Measurements from ENCODE around the gene VAT1L. TPM values are rescaled to one million over a fixed set of nuclear protein-coding genes. Genes with fewer than 3 reads are reported as not detected.

The VAT1L gene
- polyA plus RNA-seq, 1 of the 3 experiments (the other 2 are of a cell fraction): 52.5 TPM

GRCh38 chr16:77758508-77758907, 29.9 kb upstream of the VAT1L start:
- Histone ChIP-seq H3K9ac (no peak overlapping the region), H3K79me2 (ENCODE audit: insufficient read depth) (no peaks in the 10 kb centered on the region), H3F3A (replicated peaks; ENCODE audit: insufficient read depth) (no peaks in the 10 kb centered on the region), H3K4me3 (ENCODE audit: low read depth in 2 of 2, low read length in 1 of 2) (no peak overlapping the region), H4K20me1 (ENCODE audit: insufficient read depth) (no peaks in the 10 kb centered on the region), H3K9me2 (no peaks in the 10 kb centered on the region), H3K27ac (ENCODE audit: low read depth in 2 of 2, low read length in 1 of 2) (no peak overlapping the region), H3K4me2 (no peak overlapping the region), H3K4me1 (ENCODE audit: control insufficient read depth in 1 of 2, insufficient read depth in 2 of 2, low read depth in 1 of 2, low read length in 1 of 2) (peaks cover 0 to 3% of the 10 kb centered on the region in 2 experiments; a peak in 1 of 4 replicates), H3K9me3 (no peaks in the 10 kb centered on the region), H3K36me3 (replicated peaks in 1 of 2; ENCODE audit: control insufficient read depth in 1 of 2, insufficient read depth in 2 of 2, low read length in 1 of 2) (no peaks in the 10 kb centered on the region), H2AFZ (ENCODE audit: low read depth) (no peak overlapping the region), H3K27me3 (ENCODE audit: insufficient read depth) (no peaks in the 10 kb centered on the region)
- TF ChIP-seq PBX3 (IDR thresholded peaks at IDR 0.05) (no peak), MAX (IDR thresholded peaks at IDR 0.05; ENCODE audit: low read depth) (no peak), REST (IDR thresholded peaks at IDR 0.05; ENCODE audit: low read depth, low read length) (no peak), YY1 (IDR thresholded peaks at IDR 0.05; ENCODE audit: low read depth) (no peak), SIN3A (IDR thresholded peaks at IDR 0.05; ENCODE audit: borderline replicate concordance, low read depth, low read length) (no peak), CTCF (IDR thresholded peaks at IDR 0.05) (no peak), ZBTB33 (IDR thresholded peaks at IDR 0.05; ENCODE audit: borderline replicate concordance, low read depth) (no peak), MXI1 (IDR thresholded peaks at IDR 0.05; ENCODE audit: low read depth, low read length) (no peak), ELF1 (IDR thresholded peaks at IDR 0.05) (no peak), USF1 (IDR thresholded peaks at IDR 0.05; ENCODE audit: borderline replicate concordance, low read depth) (no peak), CHD2 (IDR thresholded peaks at IDR 0.05; ENCODE audit: low read length, partially characterized antibody) (no peak)
- 53% methylated on average over 2 of the region's 2 CpGs for WGBS (ENCODE audit: low lambda C conversion rate)
- ChIA-PET CTCF (interaction anchor here (1.0 kb wide), 1 partner anchor 336 kb away, joined by 3 read pairs; no protein-coding TSS in a partner anchor), POLR2A (no interaction called here)
- DNase-seq: no peak
